Glomerular endothelial cell (primary cell): ENCODE results near the gene CCDC192. TPM values are rescaled to one million over a fixed set of nuclear protein-coding genes. Genes with fewer than 3 reads are reported as not detected.

ENCODE experiments used
- DNase-seq: peaks from one replicate; pipeline ENCODE4 v3.0.0-alpha.2; 2011; ENCODE audit warnings: low read depth, low spot score; ENCODE audit errors: extremely low read depth
- total RNA-seq: library from RNA; depleted of rRNA; stranded (reverse); fragments of >200 nt; gene quantifications from 2 replicates; pipeline ENCODE4 v1.2.3, GENCODE V29; 2015

The CCDC192 gene
- total RNA-seq, 1 donor from 2014 or later = not detected

DNA sequence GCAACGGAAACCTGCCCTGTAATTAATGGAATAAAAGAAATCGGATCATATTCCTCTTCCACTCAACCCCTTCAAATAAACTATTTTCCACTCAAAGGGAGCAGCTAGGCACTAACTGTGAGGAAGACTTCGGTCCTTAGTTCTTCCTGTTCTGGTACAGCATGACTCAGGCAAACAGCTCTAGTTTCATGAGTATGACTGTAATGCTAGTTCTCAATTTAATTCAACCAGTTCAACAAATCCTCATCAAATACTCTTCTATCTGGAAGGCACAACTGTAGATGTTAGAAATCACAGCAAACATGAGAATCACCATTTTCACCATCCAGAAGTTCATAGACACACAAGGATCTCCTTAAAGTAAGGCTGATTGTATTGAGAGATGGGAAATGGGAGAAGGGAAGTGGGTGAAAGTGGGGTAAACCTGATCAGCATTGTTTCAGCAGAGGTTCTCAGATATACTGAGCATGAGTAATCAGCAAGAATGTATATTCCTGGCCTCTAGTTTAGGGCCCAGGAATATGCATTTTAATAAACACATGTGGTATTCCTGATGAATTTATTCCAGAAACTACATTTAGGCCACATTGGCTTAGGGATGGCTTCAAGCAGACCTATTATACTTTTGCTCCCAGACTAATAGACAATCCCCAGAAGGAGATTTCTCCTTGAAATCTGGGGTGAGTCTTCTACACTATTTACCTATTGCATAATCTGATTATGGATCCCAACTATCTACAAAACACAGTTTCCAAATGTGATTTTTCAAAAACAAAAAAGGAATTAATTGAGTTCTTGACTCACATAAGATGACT lies 239.3 kb downstream of the CCDC192 start:
- no peak for DNase-seq

- no peak for DNase-seq
Measured at GRCh38 chr5:127943061-127943371, 239.8 kb downstream of the CCDC192 start.

- DNase-seq = no peak
Measured at GRCh38 chr5:127944125-127944524, 240.9 kb downstream of the CCDC192 start.

- no peak for DNase-seq
Measured at GRCh38 chr5:127947941-127948340, 244.8 kb downstream of the CCDC192 start.

GRCh38 chr5:127950707-127951391 lies 247.7 kb downstream of the CCDC192 start:
- DNase-seq = no peak

- no peak for DNase-seq
Measured at GRCh38 chr5:127951791-127952190, 248.6 kb downstream of the CCDC192 start.

DNA sequence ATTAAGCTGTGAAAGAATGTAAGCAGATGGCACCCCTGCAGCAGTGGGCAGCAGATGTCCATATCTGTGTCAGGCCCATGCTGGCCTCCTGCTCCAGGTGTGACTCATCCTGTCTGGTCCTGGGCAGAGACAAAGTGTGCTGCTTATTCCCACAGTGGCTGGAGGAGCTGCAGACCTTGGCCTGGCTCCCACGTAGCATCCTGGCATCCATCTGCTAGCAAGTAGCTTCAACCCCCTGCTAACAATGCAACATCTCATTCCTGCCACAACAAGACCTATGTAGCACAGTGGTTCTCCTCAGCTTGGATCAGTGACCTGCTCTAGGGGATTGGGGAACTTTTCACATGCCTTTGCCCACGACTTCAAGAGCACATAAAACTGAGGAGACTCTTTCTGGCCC lies 254.0 kb downstream of the CCDC192 start:
- DNase-seq = no peak

DNA sequence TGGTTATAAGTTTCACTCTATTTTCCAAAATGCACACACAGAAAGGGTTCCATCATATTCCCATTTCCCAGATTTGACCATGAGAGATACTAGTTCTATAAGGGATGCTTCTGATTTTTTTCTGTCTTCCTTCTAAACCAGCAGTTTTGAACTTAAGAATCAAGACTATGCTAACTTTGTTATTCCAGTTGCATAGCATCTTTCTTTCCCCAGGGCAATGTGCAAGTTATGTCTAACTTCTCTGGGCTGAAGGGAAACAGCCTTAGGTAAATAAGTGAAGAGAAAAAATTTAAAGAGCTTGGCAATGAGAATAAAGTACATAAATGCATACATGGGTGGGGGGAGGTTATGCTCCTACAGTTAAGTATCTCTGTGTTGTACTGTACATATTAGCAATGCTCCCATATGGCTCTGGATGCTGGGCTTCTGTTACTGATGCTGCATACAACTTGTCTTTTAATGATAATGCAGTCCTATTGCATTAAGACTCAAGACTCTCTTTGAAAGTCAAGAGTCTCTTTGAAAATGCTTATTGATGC lies 254.6 kb downstream of the CCDC192 start:
- no peak for DNase-seq

GRCh38 chr5:127958421-127959011 lies 255.3 kb downstream of the CCDC192 start:
- no peak for DNase-seq

DNA sequence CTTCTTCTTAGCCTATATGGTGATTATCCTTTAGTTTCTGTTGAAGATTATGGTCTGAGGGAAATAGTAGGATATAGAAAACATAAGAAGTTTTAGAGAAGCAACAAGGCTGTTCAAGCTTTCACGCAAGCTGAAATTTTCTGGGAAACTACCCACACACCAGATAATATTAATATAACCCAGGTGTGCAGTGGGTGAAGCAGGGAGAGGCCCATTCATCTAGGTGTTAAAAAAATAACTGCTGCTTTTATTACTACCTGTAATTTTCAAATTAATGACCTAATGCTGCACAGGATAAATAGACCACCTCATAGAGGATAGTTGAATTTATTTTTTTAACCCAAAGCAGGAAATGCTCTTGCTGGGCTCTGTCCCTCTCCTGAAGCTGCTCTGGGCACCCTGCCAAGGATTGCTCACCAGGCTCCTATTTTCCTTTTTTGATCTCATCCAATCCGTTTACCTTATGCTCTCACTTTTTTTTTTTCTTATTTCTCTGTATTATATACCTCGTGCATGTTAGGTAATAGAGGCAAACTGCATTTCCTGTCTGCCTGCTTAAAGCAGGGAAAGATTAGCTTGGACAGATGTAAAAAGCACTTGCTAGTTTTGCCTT lies 256.1 kb downstream of the CCDC192 start:
- DNase-seq = no peak

DNA sequence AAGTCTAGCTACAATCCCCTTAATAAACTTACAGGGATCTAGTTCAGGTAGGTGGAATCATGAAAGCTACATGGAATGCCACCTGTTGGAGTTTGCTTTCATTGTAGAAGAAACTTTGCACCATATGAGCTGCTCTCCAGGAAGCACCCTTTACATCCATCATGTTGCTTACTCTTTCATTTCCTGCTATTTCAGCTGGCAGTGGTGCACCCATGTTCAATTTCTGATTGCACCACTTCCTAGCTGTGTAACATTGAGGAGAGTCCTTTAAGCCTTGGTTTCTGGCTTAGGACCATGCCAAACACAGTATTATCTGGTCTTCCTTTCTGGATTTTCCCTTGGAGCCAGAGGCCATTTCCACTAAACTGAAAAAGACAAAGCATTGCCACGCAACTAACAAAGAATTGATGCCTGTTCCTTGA lies 257.1 kb downstream of the CCDC192 start:
- no peak for DNase-seq

GRCh38 chr5:127961006-127961762 lies 258.0 kb downstream of the CCDC192 start:
- no peak for DNase-seq

GRCh38 chr5:127961763-127962145 lies 258.6 kb downstream of the CCDC192 start:
- no peak for DNase-seq

- no peak for DNase-seq
Measured at GRCh38 chr5:127962491-127962890, 259.3 kb downstream of the CCDC192 start.

- no peak for DNase-seq
Measured at GRCh38 chr5:127963233-127963632, 260.0 kb downstream of the CCDC192 start.

GRCh38 chr5:127963931-127964330 lies 260.7 kb downstream of the CCDC192 start:
- DNase-seq = no peak

GRCh38 chr5:127967323-127967982 lies 264.3 kb downstream of the CCDC192 start:
- no peak for DNase-seq

GRCh38 chr5:127967983-127968592 lies 264.9 kb downstream of the CCDC192 start:
- no peak for DNase-seq

GRCh38 chr5:127969002-127969401 lies 265.8 kb downstream of the CCDC192 start:
- DNase-seq = no peak

DNA sequence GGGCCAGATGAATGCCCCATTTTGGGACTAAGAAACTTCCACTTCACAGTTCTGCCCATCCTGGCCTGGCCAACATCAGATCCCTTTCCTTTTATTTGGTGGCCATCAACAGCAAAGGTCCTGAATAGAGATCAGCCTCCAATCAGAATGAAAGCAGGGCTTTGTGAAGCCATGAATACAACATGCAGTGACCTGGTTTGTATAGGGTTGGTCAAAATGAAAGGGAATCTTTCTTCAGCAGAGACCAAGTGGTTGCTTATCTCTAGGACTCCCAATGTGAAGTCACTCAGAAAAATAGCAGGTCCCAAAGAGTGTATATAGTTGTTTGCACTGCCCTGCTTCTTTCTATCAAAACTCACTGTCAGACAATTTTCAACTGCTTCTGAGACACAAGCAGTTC lies 266.5 kb downstream of the CCDC192 start:
- DNase-seq = no peak
